ENCODE data around the gene IST1.

IST1 gene

DNA sequence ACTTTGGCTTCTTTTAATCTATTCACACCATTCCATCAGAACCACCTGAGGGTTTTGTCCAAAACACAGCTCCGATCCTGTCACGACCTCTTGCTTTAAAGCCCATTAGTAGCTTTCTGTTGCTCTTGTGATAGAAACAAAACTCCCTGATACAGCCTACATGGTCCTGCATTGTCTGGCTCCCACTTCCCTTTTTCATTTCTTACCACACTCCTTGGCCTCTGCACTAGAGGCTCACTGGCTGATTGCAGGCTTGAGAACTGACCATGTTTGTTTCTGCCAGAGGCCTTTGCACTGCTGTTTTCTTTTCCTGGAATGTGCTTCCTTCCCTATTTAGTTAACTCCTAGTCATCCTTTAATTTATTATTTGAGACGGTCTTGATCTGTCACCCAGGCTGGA, 23.7 kb downstream of the IST1 start:
- no peak for DNase-seq (ENCODE audit: low read depth)

DNA sequence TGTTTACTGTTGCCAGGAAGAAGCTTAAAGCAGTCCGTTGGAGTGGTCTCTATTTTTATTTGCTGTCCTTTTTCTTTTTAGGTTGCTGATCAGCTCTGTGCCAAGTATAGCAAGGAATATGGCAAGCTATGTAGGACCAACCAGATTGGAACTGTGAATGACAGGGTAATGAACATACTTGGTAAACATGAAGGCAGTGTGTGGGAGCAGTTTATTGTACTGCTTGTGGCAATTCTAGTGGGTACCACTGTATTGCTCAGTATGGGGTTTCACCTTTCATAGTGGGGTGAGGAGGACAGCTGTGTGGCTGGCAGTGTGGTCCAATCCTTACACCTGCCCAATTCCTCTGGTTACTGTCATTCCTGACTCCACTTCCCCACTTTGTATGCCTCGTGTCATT, 25.3 kb downstream of the IST1 start:
- no peak for DNase-seq (ENCODE audit: low read depth)

DNA sequence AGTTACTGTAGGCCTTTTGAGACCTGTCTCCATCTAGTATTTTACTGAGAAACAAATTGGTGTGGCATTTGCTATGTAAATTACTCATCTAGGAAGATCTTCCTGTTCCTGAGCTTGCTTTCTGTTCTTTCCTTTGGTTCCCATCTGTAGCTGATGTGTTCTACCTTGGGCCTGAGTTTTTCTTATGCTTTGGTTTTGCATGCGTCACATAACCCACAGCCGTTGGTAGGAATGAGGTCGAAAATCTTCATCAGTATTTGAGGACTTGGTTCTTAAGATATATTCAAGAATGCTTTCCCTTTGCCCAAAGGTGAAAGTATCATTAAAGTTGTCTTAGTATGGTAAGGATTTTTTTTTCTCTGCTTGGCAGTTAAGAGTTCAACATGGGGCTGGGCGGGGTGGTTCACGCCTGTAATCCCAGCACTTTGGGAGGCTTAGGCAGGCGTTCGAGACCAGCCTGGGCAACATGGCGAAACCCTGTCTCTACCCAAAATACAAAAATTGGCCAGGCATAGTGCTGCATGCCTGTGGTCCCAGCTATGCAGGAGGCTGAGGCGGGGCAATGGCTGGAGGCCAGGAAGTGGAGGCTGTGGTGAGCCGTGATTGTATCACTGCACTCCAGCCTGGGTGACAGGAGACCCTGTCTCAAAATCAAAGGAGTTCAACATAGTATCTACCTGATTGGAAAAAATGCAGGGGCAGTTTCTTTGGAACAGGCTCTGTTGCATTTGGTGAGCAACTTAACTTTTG, 28.8 kb downstream of the IST1 start:
- DNase-seq (ENCODE audit: low read depth): no peak

DNA sequence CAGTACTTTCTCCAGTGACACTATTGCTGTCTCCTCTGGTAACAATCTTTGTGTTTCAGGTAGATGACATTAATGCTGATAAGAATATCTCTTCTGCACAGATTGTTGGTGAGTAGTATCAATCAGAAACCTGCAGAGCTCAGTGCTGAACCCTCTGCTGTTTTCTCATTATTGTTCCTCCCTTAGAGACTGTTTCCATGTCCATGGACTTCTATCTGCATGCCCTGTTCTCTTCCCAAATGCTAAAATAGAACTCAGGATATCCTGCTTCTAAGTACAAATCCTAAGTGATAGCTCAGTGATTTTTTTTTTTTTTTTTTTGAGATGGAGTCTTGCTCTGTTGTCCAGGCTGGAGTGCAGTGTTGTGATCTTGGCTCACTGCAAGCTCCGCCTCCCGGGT, 29.4 kb downstream of the IST1 start:
- DNase-seq (ENCODE audit: low read depth): no peak

DNA sequence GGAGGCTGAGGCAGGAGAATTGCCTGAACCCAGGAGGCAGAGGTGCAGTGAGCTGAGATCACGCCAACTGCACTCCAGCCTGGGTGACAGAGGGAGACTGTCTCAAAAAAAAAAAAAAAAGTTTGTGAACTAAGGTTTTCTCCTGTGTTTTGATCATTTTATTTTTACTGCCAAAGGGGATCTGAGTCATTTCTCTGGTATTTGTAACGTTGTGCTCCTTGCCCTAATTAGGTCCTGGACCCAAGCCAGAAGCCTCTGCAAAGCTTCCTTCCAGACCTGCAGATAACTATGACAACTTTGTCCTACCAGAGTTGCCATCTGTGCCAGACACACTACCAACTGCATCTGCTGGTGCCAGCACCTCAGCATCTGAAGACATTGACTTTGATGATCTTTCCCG, 32.1 kb downstream of the IST1 start:
- DNase-seq (ENCODE audit: low read depth): no peak

DNA sequence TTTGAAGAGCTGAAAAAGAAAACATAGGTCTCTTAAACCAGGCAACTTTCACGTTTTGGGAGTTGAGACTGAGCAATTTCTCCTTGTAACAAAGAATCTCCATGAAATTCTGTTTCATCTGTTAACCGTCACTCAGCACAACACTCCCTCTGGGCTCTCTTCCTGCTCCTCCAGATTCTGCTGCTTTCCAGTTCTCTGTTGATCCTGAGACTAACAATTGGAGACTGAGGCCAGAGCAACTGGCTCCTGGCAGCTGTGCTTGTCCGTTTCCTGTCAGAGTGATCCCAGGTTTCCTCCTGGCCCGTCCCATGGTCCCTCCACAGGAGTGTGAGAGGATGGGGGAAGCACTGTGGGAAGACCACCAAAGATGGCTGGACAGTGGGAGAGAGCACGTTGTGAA, 32.5 kb downstream of the IST1 start:
- no peak for DNase-seq (ENCODE audit: low read depth)

DNA sequence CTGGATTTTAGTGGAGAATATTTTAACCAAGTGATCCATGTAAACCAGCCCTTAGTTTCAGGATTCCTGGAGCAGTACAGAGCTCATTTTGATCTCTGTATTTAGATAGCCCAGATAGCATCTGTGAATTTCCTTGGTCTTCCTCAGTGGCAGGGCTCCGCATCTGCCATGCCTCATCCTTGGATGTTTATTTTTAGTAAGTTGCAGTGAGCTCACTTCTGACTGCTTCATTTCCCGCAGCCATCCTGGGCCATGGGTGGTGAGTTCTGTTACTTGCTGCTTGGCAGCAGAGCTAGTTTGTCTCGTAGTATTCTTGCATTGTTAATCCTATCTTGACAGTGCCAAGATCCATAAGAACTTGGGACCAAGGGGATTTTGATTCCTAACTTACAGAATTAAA, 33.7 kb downstream of the IST1 start:
- no peak for DNase-seq (ENCODE audit: low read depth)

DNA sequence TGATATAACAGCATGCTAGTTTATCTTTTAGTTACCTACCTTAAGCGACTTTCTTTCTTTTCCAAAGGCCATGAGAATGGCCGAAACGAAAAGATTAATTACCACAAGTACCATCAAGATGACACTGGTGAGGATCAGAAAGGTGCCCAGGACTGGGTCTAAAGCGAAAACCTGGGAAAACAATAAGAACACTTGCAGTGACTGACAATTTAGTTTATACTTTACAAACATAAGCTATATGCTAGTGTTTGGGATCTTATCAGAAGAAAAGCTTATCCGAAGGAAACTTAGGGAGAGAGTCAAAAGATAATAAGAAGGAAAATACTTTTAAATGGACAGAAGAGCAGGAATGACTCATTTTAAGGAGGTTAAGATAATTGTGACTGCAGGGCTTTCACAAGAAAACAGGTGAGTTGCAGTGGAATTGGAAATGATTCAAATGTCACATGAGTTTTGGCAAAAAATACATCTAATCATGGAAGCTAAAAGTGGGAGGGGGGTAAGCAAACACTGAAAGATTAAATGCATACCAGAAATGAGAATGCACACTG, 34.8 kb downstream of the IST1 start:
- no peak for DNase-seq (ENCODE audit: low read depth)

DNA sequence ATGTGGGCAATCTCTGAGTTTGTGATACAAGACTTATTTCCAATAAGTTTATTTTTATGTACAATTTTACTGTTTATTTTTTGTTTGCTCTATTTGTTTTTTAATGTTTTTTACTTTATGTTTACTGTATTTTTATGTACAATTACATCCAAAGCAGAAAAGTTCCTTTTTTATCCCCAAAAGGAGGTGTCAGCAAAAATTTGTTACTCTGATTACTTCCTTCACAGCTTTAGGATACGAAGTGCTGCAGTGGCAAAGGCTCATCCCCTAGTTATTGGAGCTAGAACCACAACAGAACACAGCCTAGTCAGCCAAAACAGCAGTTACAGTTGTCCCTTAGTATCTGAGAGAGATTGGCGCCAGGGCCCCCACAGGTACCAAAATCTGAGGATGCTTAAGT, 35.7 kb downstream of the IST1 start:
- DNase-seq (ENCODE audit: low read depth): no peak

DNA sequence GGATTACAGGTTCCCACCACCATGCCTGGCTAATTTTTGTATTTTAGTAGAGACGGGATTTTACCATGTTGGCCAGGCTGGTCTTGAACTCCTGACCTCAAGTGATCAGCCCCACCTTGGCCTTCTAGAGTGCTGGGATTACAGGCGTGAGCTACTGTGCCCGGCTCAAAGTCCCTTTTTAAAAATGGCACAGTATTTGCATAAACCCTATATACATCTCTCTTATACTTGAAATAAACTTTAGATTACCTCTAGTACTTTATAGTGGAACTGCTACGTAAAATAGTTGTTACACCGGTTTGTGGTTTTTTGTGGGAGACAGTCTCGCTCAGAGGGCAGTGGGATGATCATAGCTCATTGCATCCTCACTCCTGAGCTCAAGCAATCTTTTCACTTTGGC, 36.3 kb downstream of the IST1 start:
- no peak for DNase-seq (ENCODE audit: low read depth)

DNA sequence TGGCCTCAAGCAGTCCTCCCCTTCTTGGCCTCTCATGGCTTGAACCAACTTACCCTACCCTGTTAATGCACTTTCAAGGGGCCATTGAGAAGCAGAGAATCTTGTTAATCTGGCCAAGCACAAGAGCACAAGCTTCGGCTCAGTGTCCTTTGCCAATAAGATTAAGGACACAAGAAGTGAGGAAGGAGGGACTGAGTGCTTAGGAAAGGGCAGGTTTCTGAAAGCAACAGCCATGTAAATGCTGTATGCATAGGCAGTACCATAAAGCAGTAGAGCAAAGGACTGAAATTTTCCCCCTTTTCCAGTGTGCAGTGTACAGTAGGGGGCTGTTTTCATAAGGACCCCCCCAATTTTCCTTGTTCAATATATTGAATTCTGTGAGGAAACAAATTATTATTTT, 37.7 kb downstream of the IST1 start:
- no peak for DNase-seq (ENCODE audit: low read depth)

DNA sequence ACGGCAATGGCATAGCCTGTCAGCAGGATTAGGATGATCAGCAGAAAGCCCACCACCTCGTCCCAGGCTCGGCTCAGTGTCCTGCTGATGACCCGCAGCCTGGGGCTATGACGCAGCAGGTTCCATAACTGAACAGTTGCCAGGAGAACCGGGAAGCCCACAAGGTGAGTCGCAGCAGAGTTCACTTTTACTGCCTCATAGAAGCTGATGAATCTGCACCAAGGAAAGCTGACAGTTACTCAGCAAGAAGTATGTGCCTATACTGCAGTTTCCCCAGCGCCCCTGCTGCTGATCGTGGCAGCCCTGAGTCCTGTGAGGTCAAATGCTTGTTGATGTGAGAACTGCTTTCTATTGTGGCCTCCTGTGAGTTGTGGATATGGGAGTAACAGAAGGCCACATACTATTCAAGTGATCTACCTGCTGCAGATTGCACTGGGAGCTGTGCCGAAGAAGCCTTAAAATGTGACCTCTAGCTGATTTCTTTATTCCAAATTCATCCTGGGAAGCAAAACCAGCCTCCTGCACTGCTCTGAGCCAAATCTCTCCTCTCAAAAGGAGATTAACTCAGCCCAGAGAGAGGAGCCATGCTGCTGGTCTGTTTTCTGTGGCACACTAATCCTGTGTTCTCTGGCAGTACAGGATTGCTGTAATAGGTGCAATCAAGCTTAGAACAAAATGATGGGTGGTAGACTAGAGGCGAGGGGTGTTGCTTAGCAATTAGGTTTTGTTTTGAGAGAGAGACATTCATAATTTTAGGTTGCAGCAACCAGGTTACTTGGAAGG, 38.8 kb downstream of the IST1 start:
- no peak for DNase-seq (ENCODE audit: low read depth)

DNA sequence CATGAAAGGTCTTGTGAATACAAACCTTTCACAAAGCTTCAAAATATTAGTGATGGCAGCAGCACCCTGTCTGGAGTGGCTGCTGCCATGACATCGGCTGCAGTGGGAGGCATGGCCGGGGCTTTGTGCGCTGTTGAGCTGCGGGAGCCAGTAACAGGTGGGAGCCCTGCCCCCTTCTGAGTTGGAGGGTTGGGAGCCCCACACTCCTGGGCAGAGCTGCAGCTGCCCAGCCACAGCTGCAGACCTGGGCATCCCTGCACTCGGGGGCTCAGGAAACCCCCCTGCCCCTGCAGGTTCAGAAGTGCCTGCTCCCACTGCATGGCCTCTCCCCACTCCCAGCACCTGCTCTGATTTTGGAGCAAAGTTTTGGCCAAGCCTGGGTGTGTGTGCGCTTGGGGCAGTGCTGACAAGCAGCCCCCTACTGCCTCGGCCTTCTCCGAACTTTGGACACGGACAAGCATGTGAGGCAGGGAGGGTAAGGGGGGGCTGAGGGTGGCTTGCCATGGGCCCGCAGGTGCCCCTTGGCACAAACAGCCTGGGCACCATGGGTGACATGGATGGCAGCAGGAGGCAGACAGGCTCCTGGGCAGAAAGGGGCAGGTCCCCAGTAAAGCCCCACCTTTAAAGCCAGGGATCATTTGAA, 42.7 kb downstream of the IST1 start:
- DNase-seq (ENCODE audit: low read depth): no peak

DNA sequence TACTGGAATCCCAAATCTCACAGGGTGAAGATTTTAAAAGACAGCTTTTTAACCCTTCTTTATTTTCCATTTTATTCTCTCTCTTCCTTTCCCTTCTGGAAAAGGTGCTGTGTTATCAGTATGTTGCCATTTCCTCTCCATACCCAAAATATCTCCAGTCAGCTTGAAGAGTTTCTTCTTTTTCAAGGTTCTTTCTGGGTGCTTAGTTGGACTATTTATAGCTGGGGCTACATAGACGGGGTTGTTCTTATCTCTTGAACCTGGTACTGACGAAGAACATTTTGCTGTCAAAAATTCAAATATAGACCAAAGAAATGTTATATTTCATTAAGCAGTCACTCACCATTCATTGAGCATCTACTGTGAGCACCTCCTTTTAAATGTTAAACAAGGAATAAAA, 48.6 kb downstream of the IST1 start:
- DNase-seq (ENCODE audit: low read depth): no peak

DNA sequence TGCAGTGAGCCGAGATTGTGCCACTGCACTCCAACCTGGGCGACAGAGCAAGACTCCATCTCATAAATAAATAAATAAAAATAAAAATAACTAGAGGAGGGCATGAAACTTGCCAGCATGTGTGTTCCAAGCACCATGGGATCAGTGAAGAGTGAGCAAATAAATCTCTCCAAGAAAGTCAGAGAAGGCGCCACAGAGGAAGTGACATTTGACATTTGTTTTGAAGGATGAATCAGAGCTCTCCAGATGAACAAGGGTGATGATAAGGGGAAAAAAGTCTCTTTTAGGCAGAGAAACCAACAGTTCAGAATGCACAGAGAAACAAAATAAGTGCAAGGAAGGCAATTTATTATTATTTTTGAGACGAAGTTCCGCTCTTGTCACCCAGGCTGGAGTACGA, 50.3 kb downstream of the IST1 start:
- DNase-seq (ENCODE audit: low read depth): no peak

DNA sequence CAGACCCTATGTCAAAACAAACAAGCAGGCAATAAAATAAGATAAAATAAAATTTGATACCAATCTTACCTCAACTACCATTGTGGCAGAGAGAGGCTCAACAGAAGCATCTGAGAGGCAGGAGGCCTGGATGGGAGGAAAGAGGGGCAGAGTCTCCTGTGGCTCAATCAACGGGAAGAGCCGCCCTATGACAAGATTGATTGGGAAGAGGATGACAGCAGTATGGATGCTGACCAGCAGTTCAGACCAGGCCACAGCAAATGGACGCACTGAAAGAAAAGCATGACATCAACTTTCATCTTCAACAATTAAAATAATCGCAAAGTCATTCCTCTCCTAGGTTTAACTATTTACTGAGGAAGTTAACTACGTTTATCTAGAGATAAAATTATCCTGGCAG, 57.5 kb downstream of the IST1 start:
- no peak for DNase-seq (ENCODE audit: low read depth)

DNA sequence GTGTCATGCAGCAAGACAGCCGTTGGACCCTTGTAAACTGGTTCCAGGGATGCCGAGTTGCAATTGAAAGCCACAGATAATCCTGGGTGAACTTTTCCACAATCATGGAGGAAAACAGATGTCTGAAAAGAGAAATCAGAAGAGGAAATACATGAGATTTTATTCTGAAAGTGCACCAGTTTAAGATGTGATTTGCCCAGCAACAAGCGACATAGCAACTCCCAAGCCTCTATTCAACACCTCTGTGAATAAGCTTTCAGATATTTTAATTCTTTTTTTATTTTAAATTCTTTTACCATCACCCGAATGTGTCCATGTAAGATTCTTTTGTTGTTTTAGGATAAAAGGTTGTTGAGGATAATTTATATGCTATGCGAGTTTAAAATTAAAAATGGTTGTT, 58.8 kb downstream of the IST1 start:
- no peak for DNase-seq (ENCODE audit: low read depth)

DNA sequence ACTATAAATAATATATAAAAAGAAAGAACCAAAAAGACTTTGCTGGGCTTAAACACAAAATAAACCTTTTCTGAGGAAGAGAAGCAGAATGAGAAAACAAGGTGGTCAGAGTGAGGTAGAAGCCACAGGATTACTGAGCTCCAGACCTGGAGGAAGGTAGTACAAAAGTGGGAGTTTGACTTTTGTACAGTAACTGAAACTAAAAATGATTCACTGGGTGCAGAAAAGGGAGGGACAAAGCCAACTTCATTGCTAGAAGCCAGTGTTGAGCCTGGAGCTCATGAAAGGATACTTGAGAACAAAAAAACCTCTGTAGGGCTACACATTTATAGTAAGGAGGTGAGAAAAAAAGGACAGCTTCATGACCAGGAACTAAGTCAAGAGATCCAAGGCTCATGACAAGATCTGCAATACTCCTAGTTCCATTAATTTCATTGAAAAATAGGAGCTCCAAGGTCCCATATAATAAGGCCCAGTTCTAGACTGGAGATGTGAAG, 59.4 kb downstream of the IST1 start:
- no peak for DNase-seq (ENCODE audit: low read depth)

DNA sequence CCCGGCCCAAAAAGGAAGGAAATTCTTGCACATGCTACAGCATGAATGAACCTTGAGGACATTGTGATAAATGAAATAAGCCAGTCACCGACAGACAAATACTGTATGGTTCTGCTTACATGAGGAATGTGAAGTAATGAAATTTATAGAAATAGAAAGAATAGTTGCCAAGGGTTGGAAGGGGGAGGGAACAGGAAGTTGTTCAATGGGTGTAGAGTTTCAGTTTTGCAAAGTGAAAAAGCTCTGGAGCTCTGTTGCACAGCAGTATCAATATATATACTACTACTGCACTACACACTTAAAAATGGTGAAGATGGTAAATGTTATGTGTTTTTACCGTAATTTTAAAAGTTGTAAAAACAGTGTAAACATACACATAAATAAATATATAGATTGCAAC, 61.2 kb downstream of the IST1 start:
- no peak for DNase-seq (ENCODE audit: low read depth)

DNA sequence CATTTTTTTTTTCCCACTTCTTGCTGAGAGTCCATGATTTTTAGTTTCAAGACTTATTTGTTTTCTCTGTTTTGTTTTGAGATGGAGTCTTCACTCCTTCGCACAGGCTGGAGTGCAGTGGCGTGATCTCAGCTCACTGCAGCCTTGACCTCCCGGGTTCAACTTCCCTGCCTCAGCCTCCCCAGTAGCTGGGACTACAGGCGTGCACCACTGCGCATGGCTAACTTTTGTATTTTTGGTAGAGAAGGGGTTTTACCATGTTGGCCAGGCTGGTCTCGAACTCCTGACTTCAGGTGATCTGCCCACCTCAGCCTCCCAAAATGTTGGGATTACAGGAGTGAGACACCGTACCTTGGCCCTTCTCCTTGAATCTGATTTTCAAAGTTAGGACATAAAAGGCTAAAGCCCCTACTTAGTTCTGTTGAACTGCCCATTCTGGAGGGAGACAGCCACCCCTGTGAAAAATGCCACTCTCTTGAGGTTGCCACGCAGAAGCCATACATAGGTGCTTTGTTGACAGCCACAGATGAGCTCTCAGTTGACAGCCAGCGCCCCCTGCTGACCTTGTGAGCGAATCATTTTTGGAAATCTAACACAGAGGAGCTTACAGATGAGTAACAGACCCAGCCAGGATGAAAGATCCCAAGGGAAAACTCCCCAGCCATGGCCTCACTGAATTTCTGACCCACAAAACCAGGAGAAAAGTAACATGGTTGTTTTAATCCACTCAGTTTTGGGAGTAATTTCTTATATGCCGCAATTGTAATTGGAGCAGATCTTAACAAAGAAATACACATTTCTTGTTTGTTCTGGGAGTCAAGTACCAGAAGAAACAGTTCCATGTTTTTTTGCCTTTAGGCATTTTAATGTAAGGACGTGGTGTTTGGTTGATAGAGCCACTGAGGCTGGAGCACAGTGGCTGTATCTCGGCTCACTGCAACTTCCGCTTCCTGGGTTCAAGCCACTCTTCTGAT, 66.0 kb downstream of the IST1 start:
- DNase-seq (ENCODE audit: low read depth): peak; percentile 72

DNA sequence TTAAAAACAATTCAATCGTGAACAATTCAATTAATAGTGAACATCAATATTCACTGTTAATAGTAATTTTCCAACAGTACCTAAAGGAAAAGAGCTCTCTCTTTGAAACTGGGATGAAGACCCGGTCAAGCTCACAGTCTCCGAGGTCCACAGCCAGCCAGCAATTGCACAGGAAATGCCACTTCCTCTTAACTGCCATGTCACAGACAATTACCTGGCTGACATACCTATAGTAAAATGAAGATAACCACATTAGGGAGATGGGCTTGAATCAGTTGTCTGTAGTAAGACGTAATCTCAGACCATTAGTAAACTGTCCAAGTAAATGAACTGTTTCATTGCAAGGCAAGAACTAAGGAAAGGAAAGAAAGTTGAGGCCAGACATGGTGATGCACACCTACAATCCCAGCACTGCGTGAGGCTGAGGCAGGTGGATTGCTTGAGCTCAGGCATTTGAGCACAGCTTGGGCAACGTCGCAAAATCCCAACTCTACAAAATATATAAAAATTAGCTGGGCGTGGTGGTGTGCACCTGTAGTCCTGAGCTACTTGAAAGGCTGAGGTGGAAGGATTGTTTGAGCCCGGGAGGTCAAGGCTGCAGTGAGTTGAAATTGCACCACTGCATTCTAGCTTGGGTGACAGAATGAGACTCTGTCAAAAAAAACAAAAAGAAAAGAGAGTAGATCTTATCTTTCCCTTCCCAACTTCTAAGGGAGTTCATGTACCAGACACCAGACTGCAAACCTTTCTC, 68.0 kb downstream of the IST1 start:
- DNase-seq (ENCODE audit: low read depth): no peak
